ENCODE data around the gene FAM83G.

DNA sequence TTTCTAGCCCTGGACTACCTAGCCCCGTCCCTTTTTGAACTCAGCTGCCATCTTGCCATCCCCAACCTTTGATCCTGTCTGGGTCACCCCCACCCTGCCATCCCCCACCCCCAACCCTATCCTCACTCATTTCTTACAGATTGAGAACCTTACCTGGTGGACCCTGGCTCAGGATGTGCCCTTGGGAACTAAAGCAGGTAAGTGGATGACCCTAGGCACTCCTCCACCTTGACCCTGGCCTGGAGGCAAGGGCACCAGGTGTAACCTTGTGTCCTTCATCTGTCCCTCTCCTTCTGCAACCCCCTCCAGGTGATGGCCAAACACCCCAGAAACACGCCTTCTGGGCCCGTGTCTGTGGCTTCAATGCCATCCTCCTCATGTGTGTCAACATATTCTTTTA is 15.5 kb upstream of the FAM83G start:
- TF ChIP-seq POLR2A (IDR thresholded peaks at IDR 0.05) (no peak), CTCF (IDR thresholded peaks at IDR 0.05) (no peak)
